Erythroblast (primary cell): ENCODE data around the gene PDE4D.

ENCODE experiments used
- GATA1 ChIP-seq: IDR thresholded peaks from 2 replicates; pipeline ENCODE4 v1.6.1; 2011; ENCODE audit warnings: low read depth, mild to moderate bottlenecking, control low read depth, low read length, moderate library complexity
- POLR2A ChIP-seq: IDR thresholded peaks from 2 replicates; pipeline ENCODE4 v1.6.1; 2011; ENCODE audit warnings: mild to moderate bottlenecking, low read length

DNA sequence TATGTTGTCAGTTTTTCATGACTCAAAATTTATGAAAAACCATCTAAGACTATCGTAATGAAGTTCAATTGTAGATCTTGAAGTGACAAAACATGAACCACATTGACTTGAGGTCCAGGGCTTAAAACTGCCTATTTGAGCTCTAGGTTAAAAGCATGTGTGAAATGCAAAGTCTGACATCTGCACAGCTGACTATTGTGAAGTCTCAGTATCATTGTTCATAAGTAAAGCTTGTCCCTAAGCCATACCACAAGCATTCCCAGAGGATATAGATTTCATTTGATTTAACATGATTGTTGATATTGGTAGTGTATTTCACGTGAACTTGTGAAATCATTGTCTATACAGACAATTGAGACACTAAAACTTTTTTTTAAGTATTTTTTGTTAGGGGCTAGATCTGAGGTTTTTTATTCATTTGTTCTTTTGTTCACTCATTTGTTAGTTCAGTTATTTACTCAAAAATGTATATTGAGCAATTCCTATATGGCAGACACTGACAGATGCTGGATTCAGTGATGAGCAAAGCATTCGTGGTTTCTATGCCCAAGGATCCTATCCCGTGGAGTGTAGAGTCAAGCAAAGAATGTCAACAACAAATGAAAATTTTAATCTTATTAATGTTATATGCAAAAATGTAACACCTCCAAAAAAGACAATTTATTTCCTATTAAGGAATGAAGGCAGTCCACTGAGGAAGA lies 825.4 kb downstream of the PDE4D start:
- no peak for TF ChIP-seq POLR2A
- TF ChIP-seq GATA1 = no peak
